Activated CD4-positive, CD25-positive, alpha-beta regulatory T cell treated with anti-CD3 and anti-CD28 coated beads, Interleukin-2, amount 50 U/mL, for 24 hours (primary cell): ENCODE results near the gene PNPLA2.
A peak's percentile ranks its signal among the peaks of the same experiment; 100 is the strongest.

Experiments used
- ATAC-seq, 2 donors: fragments of 150-1000 bp; cut with Tn5 transposase; one replicate each; pipeline ENCODE4 v1.10.0; 2021; ENCODE audit warnings: mild to moderate bottlenecking in 1 of 2, moderate library complexity in 1 of 2

PNPLA2 gene

DNA sequence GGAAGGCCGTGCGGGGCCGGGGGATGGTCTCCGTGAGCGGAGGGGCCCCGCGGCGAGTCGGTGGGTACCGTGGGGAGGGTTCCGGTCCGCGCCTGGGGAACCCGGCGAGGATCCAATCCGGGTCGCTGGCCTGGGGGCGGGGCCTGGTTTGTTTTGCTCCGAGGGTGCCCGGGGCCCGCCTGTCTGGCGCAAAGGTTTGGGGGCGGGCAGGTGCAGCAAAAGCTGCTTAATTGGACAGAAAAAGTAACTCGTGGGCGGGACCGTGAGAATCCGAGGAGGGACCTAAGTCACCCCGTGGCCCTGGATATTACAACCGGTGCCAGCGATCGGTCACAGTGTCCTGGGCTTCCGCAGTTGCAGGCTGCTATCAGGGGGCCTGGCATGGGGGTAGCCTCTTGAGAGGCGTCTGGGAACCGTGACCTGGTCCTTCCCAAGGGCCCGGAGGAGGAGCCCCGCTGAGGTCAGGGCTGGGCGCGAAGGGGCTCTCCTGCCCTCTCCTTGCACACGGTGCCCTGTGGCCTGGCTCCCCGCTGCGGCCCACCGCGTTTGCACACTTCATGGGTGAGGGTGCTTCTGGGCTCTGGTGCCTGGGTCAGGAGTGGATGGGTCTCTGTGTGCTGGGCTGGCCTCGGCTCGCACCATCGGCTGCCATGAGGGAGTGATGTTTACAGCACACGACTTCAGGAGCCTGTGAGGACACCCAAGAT lies 1.4 kb downstream of the PNPLA2 start:
- peak; percentile 75 to 77 for ATAC-seq

DNA sequence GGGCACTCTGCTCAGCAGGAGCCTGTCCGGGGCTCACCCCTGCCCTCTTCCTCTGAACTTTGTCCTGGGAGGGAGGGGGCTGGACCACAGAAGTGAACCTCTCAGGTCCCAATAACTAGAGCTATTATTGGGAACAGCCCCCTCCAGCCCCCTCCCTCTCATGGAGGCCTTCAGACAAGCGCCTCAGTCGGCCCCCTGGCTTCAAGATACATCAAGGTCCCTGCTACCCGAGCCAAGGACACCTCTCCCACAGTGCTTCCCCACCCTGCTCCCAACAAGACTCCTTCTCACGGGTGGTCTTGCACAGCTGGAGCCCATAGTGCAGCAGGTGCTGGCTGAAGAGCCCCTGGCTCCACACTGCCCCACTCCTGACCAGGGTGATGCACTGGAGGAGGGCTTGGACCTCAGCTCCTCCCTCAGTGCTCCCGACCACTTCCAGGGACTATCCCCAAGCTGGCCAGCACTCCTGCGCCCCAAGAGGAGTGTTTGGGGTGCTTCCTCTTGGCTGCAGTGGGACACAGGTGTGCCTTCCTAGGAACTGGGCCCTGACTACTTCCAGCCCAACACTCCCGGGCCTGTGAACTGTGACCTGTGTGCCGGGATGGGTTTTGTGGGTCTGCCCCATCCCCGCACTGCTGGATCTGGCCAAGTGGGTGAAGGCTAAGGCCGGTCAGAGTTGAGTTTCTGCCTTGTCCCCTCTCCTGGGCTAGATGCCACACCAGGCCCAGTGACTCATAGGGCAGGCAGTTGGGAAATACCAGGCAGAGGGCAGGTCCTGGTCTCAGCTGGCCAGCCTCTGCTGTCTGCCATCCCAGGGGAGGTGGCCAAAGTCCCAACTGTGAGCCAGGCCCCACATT lies 2.2 kb downstream of the PNPLA2 start:
- no peak for ATAC-seq

DNA sequence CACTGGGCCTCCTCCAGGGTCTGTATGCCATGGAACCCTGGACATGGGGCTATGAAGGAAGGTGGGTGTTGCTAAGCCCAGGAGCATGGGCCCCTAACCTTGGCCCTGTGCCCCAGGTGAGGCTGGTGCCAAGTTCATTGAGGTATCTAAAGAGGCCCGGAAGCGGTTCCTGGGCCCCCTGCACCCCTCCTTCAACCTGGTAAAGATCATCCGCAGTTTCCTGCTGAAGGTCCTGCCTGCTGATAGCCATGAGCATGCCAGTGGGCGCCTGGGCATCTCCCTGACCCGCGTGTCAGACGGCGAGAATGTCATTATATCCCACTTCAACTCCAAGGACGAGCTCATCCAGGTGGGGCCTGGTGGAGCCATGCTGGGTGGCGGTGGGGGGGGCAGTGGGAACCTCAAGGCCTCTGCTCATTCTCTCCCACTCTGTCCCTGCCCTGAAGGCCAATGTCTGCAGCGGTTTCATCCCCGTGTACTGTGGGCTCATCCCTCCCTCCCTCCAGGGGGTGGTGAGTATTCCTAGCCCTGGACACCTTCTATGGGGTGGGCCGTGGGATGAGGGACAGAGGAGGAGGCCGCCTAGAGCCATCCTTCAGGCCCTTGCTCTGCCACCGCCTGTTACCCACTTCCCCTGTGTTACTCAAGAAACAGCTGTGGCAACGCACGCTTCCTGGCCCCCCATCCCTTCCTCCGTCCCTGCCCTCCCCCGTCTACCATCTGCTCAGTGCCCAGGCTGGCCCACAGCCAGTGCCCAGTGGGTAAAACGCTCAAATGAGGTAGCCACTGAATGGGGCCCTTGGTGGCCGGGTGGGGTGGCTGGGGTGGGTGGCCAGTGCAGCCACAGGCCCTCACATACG lies 3.0 kb downstream of the PNPLA2 start:
- ATAC-seq, result no peak

DNA sequence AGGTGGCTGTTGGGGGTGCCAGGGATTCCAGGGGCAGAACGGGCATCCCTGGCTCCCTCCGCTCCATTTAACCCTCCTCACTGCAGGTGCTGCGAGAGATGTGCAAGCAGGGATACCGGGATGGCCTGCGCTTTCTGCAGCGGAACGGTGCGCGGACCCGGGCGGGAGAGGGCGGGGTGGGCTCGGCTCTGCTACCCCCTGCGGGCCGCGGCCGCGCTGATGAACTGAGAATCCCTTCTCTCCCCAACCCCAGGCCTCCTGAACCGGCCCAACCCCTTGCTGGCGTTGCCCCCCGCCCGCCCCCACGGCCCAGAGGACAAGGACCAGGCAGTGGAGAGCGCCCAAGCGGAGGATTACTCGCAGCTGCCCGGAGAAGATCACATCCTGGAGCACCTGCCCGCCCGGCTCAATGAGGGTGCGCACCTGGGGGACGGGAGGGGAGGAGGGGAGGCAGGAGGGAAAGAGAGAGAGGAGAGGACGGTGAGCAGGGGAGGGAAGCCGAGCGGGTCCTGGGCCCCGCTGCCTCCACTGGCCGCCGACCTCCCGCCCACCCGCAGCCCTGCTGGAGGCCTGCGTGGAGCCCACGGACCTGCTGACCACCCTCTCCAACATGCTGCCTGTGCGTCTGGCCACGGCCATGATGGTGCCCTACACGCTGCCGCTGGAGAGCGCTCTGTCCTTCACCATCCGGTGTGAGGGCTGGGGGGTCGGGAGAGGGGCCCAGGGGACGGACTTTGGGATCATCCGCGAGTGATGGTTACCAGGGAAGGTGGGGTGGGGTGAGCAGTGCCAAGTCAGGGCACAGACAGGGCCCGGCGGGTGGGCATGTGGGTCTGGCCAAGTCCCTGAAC lies 5.0 kb downstream of the PNPLA2 start:
- ATAC-seq, result no peak

DNA sequence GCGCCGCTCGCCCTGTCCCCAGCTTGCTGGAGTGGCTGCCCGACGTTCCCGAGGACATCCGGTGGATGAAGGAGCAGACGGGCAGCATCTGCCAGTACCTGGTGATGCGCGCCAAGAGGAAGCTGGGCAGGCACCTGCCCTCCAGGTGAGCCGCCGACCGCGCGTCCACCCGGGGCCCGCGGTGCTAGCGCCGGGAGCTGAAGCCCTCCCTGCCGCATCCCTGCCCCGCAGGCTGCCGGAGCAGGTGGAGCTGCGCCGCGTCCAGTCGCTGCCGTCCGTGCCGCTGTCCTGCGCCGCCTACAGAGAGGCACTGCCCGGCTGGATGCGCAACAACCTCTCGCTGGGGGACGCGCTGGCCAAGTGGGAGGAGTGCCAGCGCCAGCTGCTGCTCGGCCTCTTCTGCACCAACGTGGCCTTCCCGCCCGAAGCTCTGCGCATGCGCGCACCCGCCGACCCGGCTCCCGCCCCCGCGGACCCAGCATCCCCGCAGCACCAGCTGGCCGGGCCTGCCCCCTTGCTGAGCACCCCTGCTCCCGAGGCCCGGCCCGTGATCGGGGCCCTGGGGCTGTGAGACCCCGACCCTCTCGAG lies 5.7 kb downstream of the PNPLA2 start:
- ATAC-seq, result no peak

DNA sequence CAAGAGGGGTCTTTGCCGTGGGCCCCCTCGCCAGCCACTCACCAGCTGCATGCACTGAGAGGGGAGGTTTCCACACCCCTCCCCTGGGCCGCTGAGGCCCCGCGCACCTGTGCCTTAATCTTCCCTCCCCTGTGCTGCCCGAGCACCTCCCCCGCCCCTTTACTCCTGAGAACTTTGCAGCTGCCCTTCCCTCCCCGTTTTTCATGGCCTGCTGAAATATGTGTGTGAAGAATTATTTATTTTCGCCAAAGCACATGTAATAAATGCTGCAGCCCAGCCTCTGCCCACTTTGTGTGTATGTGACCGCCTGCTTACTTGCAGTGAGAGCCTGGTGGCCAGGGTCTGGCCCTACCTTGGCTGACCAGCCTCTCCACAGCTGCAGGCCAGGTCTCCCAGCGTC lies 6.2 kb downstream of the PNPLA2 start:
- no peak for ATAC-seq

DNA sequence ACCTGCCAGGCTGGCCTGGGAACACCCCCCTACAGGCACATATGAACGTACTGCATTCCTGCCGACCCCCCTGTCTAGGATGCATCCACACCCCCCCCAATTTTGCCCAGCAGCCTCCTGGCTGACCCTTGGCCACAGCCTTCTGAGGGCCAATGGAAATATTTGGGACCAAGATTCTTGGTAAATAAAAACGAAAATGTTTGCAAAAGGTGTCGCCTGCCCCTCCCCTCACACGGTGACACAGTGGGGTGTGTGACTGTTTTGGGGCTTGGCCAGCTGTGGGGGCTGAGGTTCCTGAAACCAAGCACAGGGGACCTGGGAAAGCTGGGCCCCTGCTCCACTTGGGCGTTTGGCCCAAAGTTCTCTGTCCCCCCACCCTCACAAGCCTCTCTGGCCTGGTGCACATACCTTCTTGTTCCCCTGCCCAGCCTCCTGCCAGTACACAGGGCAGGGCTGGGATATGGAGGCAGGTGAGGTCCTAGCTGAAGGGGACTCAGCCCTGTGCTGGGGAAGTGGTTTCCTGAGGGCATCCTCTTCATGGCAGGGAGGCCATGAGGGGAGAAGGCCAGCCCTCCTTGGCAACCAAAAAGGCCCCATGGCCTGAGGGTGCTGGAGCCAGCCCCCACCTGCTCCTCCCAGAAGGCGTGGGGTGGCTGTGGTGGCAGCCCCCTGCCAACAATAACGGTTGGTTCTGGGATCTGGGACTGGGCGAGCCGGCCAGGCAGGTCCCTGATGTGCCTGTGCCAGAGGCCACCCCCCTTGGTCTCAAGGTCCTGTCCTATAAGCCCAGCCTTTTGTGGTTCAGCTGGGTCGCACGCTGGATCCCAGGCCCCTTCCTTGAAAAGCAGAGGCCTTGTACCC lies 6.9 kb downstream of the PNPLA2 start:
- ATAC-seq, result no peak

DNA sequence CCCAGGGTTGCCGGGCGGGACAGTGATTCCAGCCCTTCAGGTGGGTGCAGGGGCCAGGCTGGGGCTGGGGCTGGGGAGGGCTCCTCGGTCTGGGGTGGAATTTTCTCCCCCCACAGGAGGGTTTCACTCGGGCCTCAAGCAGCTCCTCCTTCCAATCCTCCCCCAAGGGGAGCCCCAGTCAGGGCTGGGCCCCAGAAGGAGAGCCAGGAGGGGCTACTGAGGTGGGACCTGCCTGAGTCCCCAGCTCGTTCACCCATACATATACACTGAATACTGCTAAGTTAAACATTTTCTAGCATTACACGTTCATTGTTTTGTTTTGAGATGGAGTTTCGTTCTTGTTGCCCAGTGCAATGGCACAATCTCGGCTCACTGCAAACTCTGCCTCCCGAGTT lies 7.5 kb downstream of the PNPLA2 start:
- ATAC-seq, result no peak

DNA sequence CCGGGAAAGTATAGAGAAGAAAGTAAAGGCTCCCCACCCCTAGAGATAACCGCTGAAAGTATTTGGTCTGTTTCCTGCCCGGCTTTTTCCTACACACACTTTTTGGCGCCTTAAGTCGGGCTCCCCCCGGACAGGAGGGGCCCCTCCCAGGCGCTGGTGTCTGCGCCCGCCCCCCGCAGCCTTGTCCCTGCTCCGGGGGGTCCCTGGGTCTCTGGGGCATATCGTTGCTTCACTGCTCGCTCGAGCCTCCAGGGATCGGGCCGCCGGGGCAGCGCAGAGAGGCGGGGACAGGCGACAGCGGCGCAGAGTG lies 8.1 kb downstream of the PNPLA2 start:
- no peak for ATAC-seq

DNA sequence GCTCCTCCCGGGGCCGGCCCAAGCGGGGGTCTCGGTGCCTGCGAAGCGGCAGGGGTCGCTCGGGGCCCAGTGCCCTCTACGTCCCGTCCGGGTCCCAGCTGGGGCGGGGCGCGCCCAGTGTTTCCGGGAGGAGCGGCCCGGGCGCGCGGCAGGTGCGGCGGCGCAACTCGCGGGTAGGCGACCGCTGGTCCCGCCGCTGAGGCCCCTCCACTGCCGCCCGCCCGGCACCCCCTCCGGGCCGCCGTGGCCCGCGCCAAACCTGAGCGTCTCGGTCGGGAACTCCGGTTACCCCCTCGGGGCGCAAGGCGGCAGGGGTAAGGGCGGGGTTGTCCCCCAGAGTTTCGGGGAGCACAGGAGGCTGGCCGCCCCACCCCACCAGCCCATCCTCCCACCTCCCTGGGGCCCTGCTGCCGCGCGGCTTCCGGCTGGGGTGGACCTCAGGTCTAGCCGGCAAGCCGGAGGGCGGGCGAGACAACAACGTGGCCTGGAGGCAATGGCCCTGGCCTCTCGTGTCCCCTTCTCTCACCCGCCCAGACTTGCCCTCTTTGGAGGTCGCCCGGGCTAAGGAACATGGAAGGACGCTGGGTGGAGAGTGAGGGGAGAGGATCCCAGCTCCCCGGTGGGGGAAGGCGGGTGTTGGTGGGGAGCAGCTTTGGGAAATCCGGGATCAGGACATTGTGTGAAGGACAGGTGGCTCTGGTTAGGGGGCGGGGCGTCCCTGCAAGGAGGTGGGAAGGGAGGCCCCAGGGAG lies 8.6 kb downstream of the PNPLA2 start:
- ATAC-seq, result no peak

DNA sequence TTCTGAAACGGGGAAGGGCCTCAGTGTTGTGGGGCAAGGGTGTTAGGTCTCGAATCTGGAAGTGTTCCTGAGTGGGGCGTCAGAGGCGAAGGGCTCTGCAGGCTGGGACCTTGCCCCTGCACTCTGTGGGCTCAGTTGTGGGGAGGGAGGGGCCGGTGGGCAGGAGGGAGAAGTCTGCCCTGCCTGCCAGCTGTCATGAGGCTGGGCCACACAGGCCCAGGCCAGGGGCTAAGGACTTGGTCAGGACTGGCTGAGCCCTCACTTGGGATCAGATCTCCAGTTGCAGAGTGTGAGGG lies 9.1 kb downstream of the PNPLA2 start, which contains the start of gene CRACR2B:
TSS of gene CRACR2B (plus strand) at position 23 of the 296 bp plus-strand sequence. CDS start 689 bp downstream, outside the sequence.
- ATAC-seq, result no peak

DNA sequence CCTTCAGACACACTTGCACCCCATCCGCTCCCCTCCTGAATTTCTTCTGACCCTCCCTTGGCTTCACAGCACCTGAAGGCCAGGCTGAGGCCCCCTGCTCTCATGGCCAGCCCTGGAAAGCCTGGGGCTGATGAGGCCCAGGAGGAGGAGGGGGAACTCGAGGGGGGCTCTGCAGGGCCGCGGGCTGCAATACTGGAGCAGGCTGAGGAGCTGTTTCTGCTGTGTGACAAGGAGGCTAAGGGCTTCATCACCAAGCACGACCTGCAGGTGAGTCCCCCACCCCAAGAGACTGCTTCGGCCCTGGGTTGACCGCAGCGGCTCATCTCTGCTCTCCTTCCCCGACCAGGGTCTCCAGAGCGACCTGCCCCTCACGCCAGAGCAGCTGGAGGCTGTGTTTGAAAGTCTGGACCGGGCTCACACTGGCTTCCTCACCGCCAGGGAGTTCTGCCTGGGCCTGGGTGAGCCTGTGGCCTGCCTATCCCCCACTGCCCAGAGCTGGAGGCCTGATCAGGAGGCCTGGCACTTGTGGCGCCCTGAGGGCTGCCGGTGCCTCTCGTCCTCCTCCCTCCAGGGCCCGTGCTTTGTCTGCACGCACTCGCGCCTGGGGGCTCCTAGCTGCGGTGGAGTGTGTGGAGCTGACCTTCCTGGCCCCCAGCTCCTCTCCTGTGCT lies 9.9 kb downstream of the PNPLA2 start:
- ATAC-seq, result no peak

DNA sequence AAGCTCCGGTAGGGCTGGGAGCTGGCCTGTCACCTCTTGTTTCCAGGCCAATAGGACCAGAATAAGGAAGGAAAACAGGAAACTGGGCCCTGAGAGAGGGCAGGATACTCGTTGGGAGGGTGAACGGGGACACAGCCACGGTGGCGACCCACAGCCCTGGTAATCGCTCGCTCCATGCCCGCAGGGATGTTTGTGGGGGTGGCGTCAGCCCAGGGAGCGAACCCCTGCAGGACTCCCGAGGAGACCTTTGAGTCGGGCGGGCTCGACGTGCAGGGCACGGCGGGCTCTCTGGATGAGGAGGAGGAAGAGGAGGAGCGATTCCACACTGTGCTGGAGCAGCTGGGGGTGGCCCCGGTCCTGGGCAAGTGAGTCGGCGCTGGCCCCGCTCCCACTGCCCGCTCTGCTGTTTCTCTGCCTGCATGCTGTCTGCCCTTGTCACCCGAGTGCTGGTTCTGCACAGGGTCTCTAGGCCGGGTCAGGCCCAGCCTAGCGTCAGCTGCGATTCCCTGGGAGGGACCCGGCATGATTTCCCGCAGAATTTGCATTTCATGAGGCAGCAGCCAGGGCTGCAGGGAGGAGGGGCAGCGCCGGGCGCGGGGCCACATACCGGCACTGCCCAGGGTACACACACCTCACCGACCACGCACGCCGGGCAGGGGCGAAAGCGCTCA lies 10.6 kb downstream of the PNPLA2 start:
- ATAC-seq, result no peak

DNA sequence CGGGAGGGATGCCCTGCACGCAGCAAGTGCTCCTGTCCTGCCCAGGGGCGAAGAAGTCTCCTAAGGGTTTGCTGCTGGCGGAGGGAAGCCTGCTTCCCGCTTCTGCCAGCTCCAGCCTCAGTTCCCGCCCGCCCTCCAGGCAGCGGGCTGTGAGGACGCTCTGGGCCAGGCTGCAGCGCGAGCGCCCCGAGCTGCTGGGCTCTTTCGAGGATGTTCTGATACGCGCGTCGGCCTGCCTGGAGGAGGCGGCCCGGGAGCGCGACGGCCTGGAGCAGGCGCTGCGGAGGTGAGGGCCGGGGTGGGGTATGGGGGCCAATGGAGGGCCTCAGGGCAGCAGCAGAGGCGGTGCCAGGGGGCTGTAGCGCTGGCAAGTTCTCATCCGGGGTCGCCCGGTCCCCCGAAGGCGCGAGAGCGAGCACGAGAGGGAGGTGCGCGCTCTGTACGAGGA lies 11.2 kb downstream of the PNPLA2 start:
- ATAC-seq, result peak in 1 of 2 donors; percentile 3

DNA sequence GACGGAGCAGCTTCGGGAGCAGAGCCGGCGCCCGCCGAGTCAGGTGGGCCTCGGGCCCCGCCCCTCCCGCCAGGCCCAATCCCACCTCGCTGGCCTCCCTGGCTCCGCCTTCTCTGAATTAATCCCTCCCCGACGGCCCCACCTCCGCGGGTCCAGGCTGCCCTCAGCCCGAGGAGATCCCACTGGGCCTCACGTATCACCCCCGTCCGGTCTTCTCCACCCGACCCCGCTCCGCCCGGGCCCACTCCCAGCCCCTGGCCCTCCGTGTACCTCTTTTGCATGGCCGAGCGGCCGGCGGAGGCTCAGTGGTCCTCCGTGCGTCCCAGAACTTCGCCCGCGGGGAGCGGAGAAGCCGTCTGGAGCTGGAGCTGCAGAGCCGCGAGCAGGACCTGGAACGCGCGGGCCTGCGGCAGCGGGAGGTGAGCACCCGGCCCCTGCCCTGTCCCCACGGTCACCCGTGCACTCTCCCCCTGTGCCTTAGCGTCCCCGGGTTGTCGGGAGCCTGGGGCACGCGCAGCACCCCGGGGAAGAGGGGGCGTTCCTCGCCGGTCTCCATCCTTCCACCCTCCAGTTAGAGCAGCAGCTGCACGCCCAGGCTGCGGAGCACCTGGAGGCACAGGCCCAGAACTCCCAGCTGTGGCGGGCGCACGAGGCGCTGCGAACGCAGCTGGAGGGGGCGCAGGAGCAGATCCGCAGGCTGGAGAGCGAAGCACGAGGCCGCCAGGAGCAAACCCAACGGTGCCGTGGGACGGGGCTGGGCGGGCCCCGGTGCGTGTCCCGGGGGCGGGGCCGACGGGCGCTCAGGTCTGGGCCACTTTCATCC lies 11.8 kb downstream of the PNPLA2 start:
- peak; percentile 52 to 53 for ATAC-seq

DNA sequence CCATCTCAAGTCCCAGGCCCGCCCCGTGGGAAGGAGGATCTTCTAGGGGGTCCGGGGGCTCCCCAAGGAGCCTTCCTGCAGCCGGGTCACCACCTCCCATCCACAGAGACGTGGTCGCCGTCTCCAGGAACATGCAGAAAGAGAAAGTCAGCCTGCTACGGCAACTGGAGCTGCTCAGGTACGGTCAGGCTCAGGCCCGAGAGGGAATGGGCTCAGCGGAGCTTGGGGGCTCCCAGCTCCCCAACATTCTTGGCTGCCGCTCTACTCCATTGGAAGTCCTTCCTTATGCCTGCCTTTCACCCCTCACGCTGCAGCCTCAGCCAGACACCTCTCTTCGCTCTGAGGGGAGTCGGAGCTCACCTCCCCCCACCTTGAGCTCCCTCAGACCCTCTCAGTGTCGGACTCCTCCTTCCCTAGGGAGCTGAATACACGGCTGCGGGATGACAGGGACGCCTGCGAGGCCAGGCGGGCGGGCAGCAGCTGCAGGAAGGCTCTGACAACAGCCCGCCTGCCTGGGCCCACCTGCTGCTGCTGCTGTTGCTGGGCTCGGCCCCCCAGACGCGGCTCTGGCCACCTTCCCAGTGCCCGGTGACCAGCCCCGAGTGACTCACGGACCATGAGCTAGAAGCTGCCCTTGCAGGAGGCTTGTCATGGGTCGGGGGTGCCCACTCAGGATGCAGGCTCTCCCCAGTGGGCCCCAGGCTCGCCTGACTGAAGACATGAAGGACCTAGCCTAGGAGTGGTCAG lies 12.6 kb downstream of the PNPLA2 start:
- ATAC-seq, result no peak

DNA sequence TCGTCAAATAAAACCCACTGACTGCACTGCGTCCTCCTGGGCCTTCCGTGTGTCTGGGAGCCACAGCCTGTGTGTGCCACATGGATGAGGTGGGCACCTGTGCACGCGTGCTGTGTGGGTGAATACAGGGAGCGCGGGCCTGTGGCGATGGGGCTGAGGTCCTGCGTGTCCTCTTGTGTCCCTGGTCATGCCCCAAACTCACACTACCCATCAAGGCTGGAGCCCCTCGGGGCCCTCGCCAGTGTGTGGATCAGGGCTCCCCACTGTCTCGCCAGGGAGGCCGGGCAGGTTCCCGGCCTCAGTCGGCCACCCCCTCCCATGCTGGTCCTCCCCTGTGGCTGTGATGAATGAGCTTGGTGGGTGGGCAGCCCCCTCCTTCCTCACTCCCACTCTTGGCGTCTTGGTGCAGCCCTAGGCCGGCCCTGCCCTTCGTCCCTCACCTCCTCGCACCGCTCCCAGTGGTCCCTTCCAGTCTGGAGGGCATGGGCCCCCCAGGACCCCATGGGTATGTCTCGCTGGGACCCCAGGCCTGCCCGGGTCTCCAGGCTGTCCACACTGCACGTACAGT lies 13.3 kb downstream of the PNPLA2 start:
- no peak for ATAC-seq
